Activated naive CD4-positive, alpha-beta T cell treated with anti-CD3 and anti-CD28 coated beads for 36 hours (primary cell): ENCODE data around the gene C3orf18. TPM values are rescaled to one million over a fixed set of nuclear protein-coding genes. Genes with fewer than 3 reads are reported as not detected.
A peak's percentile ranks its signal among the peaks of the same experiment; 100 is the strongest.

ENCODE experiments used
- CTCF ChIA-PET: fragments of 350-600 bp; sonication (Branson Sonifier 250); formaldehyde crosslinking; loops from one replicate; lab custom pipeline; 2021; ENCODE audit warnings: antibody characterized with exemption; lab: Charles Lee
- DNase-seq: peaks from one replicate; pipeline ENCODE4 v3.0.0-alpha.2; 2020
- H3K27ac Mint-ChIP-seq: one replicate; pipeline ENCODE4 v1.8.0; 2021; ENCODE audit warnings: mild to moderate bottlenecking, mixed read lengths
- H3K27me3 Mint-ChIP-seq: one replicate; pipeline ENCODE4 v1.8.0; 2021; ENCODE audit warnings: low read depth, mixed read lengths
- H3K36me3 Mint-ChIP-seq: one replicate; pipeline ENCODE4 v1.8.0; 2021; ENCODE audit warnings: low read depth, mixed read lengths
- H3K4me1 Mint-ChIP-seq: one replicate; pipeline ENCODE4 v1.8.0; 2021; ENCODE audit warnings: low read depth, mixed read lengths
- H3K4me3 Mint-ChIP-seq: one replicate; pipeline ENCODE4 v1.8.0; 2021; ENCODE audit warnings: mild to moderate bottlenecking, moderate library complexity, mixed read lengths
- H3K9me3 Mint-ChIP-seq: one replicate; pipeline ENCODE4 v1.8.0; 2021; ENCODE audit warnings: mixed read lengths
- intact Hi-C: fragments of 100-400 bp; cut with micrococcal nuclease; formaldehyde crosslinking; loops from one replicate; pipeline ENCODE4 v1.15.1; 2023
- total RNA-seq, 2 experiments: library from RNA; stranded (reverse); gene quantifications; one replicate each; pipeline ENCODE4 v1.2.3, GENCODE V29; 2021

C3orf18 gene
- total RNA-seq, 2 experiments from 2014 or later: 3.1 to 3.8 TPM

DNA sequence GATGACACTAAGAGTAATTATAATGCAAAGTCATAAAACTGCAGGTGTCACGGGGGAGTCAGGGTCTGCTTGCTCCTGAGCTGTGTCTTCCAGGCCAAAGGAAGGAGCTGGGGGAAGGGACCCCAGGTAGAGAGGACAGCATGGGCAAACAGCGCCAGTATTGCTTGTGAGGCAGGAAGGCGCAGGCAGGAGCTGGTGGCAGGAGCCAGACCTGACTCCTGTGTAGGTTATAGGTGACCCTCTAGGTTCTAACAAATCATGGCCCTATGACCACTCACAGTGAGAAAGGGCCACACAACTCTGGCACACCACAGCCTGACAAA lies 42.2 kb upstream of the C3orf18 start:
- Mint-ChIP-seq H3K4me3 (peak overlapping the region; percentile 96), H3K36me3 (peaks cover 87% of the 10 kb centered on the region), H3K27me3 (no peaks in the 10 kb centered on the region), H3K9me3 (no peaks in the 10 kb centered on the region), H3K4me1 (peaks cover 38% of the 10 kb centered on the region), H3K27ac (peak overlapping the region; percentile 100)
- DNase-seq: peak; percentile 45
- intact Hi-C loops: loop anchor here (5.0 to 10.0 kb wide), 2 partner anchors 372 to 1665 kb away; partner anchors contain the start of genes GNAI2 and WDR82
- CTCF ChIA-PET: interaction anchor here (0.6 to 11.1 kb wide), 8 partner anchors 10 to 780 kb away, joined by 3 to 243 read pairs (median 9); partner anchors contain the start of genes C3orf18 and HEMK1

GRCh38 chr3:50609071-50609762 lies 41.7 kb upstream of the C3orf18 start:
- Mint-ChIP-seq H3K36me3 (peaks cover 92% of the 10 kb centered on the region), H3K27ac (peak overlapping the region; percentile 100), H3K27me3 (no peaks in the 10 kb centered on the region), H3K4me3 (peak overlapping the region; percentile 96), H3K4me1 (peaks cover 40% of the 10 kb centered on the region), H3K9me3 (no peaks in the 10 kb centered on the region)
- no peak for DNase-seq
- intact Hi-C loops: no loop called here
- CTCF ChIA-PET: interaction anchor here (0.6 to 11.1 kb wide), 8 partner anchors 9 to 781 kb away, joined by 3 to 243 read pairs (median 9); partner anchors contain the start of genes C3orf18 and HEMK1

GRCh38 chr3:50608278-50608677 lies 40.7 kb upstream of the C3orf18 start:
- Mint-ChIP-seq H3K27ac (peak overlapping the region; percentile 100), H3K27me3 (no peaks in the 10 kb centered on the region), H3K36me3 (peaks cover 86% of the 10 kb centered on the region), H3K4me1 (peaks cover 44% of the 10 kb centered on the region), H3K4me3 (peak overlapping the region; percentile 96), H3K9me3 (no peaks in the 10 kb centered on the region)
- DNase-seq: no peak
- CTCF ChIA-PET: interaction anchor here (0.8 to 11.1 kb wide), 5 partner anchors 8 to 36 kb away, joined by 3 to 243 read pairs (median 11); partner anchors contain the start of genes C3orf18, HEMK1 and MAPKAPK3
- intact Hi-C loops: no loop called here

GRCh38 chr3:50607271-50608091 lies 39.9 kb upstream of the C3orf18 start:
- intact Hi-C loops: no loop called here
- peaks cover 52% of the 10 kb centered on the region for H3K4me1 Mint-ChIP-seq
- peak overlapping the region; percentile 96 for H3K4me3 Mint-ChIP-seq
- no peaks in the 10 kb centered on the region for H3K27me3 Mint-ChIP-seq
- H3K27ac Mint-ChIP-seq: peak overlapping the region; percentile 100
- CTCF ChIA-PET: interaction anchor here (0.8 to 11.1 kb wide), 5 partner anchors 9 to 35 kb away, joined by 3 to 243 read pairs (median 11); partner anchors contain the start of genes C3orf18, HEMK1 and MAPKAPK3
- no peak for DNase-seq
- peaks cover 81% of the 10 kb centered on the region for H3K36me3 Mint-ChIP-seq
- H3K9me3 Mint-ChIP-seq: no peaks in the 10 kb centered on the region

DNA sequence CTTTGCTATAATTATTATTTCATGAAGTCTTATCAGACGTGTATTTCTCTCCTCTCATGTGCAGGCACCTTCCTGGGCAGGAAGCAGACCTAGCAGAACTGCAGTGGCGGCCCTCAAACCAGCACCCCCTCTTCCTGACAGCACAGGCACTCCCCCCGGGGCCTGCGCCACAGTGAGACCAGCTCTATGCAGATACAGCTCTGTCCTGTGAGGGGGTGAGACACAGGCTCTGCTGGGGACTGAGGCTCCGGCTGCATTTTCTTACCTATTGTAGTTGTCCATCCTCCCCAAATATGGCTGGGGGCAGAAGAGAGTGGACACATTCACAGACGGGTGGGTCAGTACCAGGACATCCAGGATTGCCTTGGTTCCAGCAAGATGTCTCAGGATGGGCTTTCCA lies 39.0 kb upstream of the C3orf18 start:
- intact Hi-C loops: no loop called here
- Mint-ChIP-seq H3K36me3 (peaks cover 78% of the 10 kb centered on the region), H3K4me1 (peaks cover 61% of the 10 kb centered on the region), H3K4me3 (peak overlapping the region; percentile 96), H3K9me3 (no peaks in the 10 kb centered on the region), H3K27ac (peak overlapping the region; percentile 100), H3K27me3 (no peaks in the 10 kb centered on the region)
- DNase-seq: peak; percentile 52
- CTCF ChIA-PET: interaction anchor here (1.3 to 11.1 kb wide), 3 partner anchors 9 to 34 kb away, joined by 3 to 234 read pairs (median 8); partner anchors contain the start of genes C3orf18 and HEMK1

GRCh38 chr3:50605901-50606326 lies 38.4 kb upstream of the C3orf18 start:
- peaks cover 72% of the 10 kb centered on the region for H3K36me3 Mint-ChIP-seq
- peaks cover 68% of the 10 kb centered on the region for H3K4me1 Mint-ChIP-seq
- CTCF ChIA-PET: interaction anchor here (0.8 to 11.1 kb wide), 6 partner anchors 10 to 34 kb away, joined by 3 to 234 read pairs (median 5); partner anchors contain the start of genes C3orf18 and HEMK1
- no peaks in the 10 kb centered on the region for H3K9me3 Mint-ChIP-seq
- peak overlapping the region; percentile 100 for H3K27ac Mint-ChIP-seq
- peak overlapping the region; percentile 96 for H3K4me3 Mint-ChIP-seq
- DNase-seq: peak; percentile 55
- intact Hi-C loops: no loop called here
- H3K27me3 Mint-ChIP-seq: no peaks in the 10 kb centered on the region

- peak overlapping the region; percentile 100 for H3K27ac Mint-ChIP-seq
- peaks cover 63% of the 10 kb centered on the region for H3K36me3 Mint-ChIP-seq
- no peaks in the 10 kb centered on the region for H3K9me3 Mint-ChIP-seq
- intact Hi-C loops: no loop called here
- peak overlapping the region; percentile 96 for H3K4me3 Mint-ChIP-seq
- H3K27me3 Mint-ChIP-seq: no peaks in the 10 kb centered on the region
- CTCF ChIA-PET: interaction anchor here (0.8 to 11.1 kb wide), 10 partner anchors 8 to 261 kb away, joined by 3 to 234 read pairs (median 5); partner anchors contain the start of genes C3orf18 and HEMK1
- H3K4me1 Mint-ChIP-seq: peaks cover 78% of the 10 kb centered on the region
- DNase-seq: peak; percentile 46
These were observed 37.4 kb upstream of the C3orf18 start for GRCh38 chr3:50604628-50605588.

GRCh38 chr3:50604110-50604621 lies 36.6 kb upstream of the C3orf18 start:
- DNase-seq: no peak
- intact Hi-C loops: no loop called here
- peak overlapping the region; percentile 1 for H3K4me3 Mint-ChIP-seq
- H3K9me3 Mint-ChIP-seq: no peaks in the 10 kb centered on the region
- H3K27ac Mint-ChIP-seq: peak overlapping the region; percentile 100
- H3K27me3 Mint-ChIP-seq: no peaks in the 10 kb centered on the region
- peaks cover 56% of the 10 kb centered on the region for H3K36me3 Mint-ChIP-seq
- CTCF ChIA-PET: interaction anchor here (0.9 to 11.1 kb wide), 6 partner anchors 9 to 261 kb away, joined by 3 to 234 read pairs (median 50); partner anchors contain the start of genes C3orf18, CISH, HEMK1 and MAPKAPK3
- H3K4me1 Mint-ChIP-seq: peaks cover 85% of the 10 kb centered on the region

- peak overlapping the region; percentile 100 for H3K27ac Mint-ChIP-seq
- H3K27me3 Mint-ChIP-seq: no peaks in the 10 kb centered on the region
- peaks cover 49% of the 10 kb centered on the region for H3K36me3 Mint-ChIP-seq
- CTCF ChIA-PET: interaction anchor here (1.3 to 11.1 kb wide), 5 partner anchors 10 to 260 kb away, joined by 3 to 234 read pairs (median 94); partner anchors contain the start of genes C3orf18, CISH, HEMK1 and MAPKAPK3
- DNase-seq: peak; percentile 12
- H3K4me1 Mint-ChIP-seq: peaks cover 87% of the 10 kb centered on the region
- no peaks in the 10 kb centered on the region for H3K9me3 Mint-ChIP-seq
- intact Hi-C loops: no loop called here
- H3K4me3 Mint-ChIP-seq: no peak overlapping the region
These were observed 35.9 kb upstream of the C3orf18 start for GRCh38 chr3:50603261-50604109.

- intact Hi-C loops: no loop called here
- Mint-ChIP-seq H3K4me3 (peak overlapping the region; percentile 68), H3K27ac (peak overlapping the region; percentile 100), H3K36me3 (peaks cover 41% of the 10 kb centered on the region), H3K9me3 (no peaks in the 10 kb centered on the region), H3K4me1 (peaks cover 84% of the 10 kb centered on the region), H3K27me3 (no peaks in the 10 kb centered on the region)
- CTCF ChIA-PET: interaction anchor here (1.1 to 11.1 kb wide), 5 partner anchors 10 to 31 kb away, joined by 3 to 234 read pairs (median 94); partner anchors contain the start of genes C3orf18, CISH, HEMK1 and MAPKAPK3
- DNase-seq: peak; percentile 17
These were observed 35.1 kb upstream of the C3orf18 start for GRCh38 chr3:50602595-50603191.
